OCI-LY7 (cell line): ENCODE results near the gene RHO.

Experiments used
- CTCF ChIP-seq: fragments of 200-600 bp; sonication (generic); conservative IDR thresholded peaks from 2 replicates; pipeline ENCODE4 v1.5.1; 2014; ENCODE audit warnings: mild to moderate bottlenecking, antibody characterized with exemption, low read length, moderate library complexity, mixed read lengths
- EZH2phosphoT487 ChIP-seq: fragments of 200-600 bp; sonication (generic); IDR thresholded peaks from 2 replicates; pipeline ENCODE4 v1.6.1; 2018; ENCODE audit warnings: low read depth, borderline replicate concordance, mild to moderate bottlenecking, mixed run types, antibody characterized with exemption, low read length, moderate library complexity, mixed read lengths

GRCh38 chr3:129514110-129514509 is 14.3 kb upstream of the RHO start:
- TF ChIP-seq CTCF (no peak), EZH2phosphoT487 (no peak)
